OCI-LY1 (cell line): ENCODE data around the gene MRGPRE.

ENCODE experiments used
- H2AFZ ChIP-seq: fragments of 200-600 bp; sonication (generic), shearing (Covaris generic); 2 replicates; pipeline ENCODE4 v1.6.0; 2014; ENCODE audit warnings: antibody characterized with exemption, mild to moderate bottlenecking, low read length
- H3F3A ChIP-seq: fragments of 200-600 bp; sonication (generic), shearing (Covaris generic); 2 replicates; pipeline ENCODE4 v1.6.0; 2014; ENCODE audit warnings: mild to moderate bottlenecking, antibody characterized with exemption, low read length, moderate library complexity; ENCODE audit not compliant: insufficient read depth
- H3K27ac ChIP-seq: fragments of 200-600 bp; sonication (generic); 2 replicates; pipeline ENCODE4 v1.5.1; 2014; ENCODE audit warnings: low read length, mixed run types, mild to moderate bottlenecking, low read depth; ENCODE audit not compliant: poor library complexity, severe bottlenecking
- H3K27me3 ChIP-seq: fragments of 200-600 bp; sonication (generic); 2 replicates; pipeline ENCODE4 v1.6.0; 2014; ENCODE audit warnings: antibody characterized with exemption, mild to moderate bottlenecking, low read length, moderate library complexity; ENCODE audit not compliant: insufficient read depth
- H3K36me3 ChIP-seq: fragments of 200-600 bp; sonication (generic); 2 replicates; pipeline ENCODE4 v1.6.1; 2014; ENCODE audit warnings: mild to moderate bottlenecking, antibody characterized with exemption, low read length, moderate library complexity, mixed read lengths; ENCODE audit not compliant: insufficient read depth
- H3K4me1 ChIP-seq: fragments of 200-600 bp; sonication (generic); 2 replicates; pipeline ENCODE4 v1.5.1; 2014; ENCODE audit warnings: mild to moderate bottlenecking, low read length, moderate library complexity; ENCODE audit not compliant: insufficient read depth, severe bottlenecking
- H3K4me2 ChIP-seq: fragments of 200-600 bp; sonication (generic), shearing (Covaris generic); 2 replicates; pipeline ENCODE4 v1.6.1; 2014; ENCODE audit warnings: low read length
- H3K4me3 ChIP-seq: fragments of 200-600 bp; sonication (generic); 2 replicates; pipeline ENCODE4 v1.5.1; 2014; ENCODE audit warnings: low read length, low read depth, mild to moderate bottlenecking, mixed read lengths; ENCODE audit not compliant: poor library complexity, severe bottlenecking
- H3K79me2 ChIP-seq: fragments of 200-600 bp; shearing (Covaris generic); 2 replicates; pipeline ENCODE4 v1.6.1; 2016; ENCODE audit warnings: mixed run types, low read length, mixed read lengths; ENCODE audit not compliant: insufficient read depth
- H3K9ac ChIP-seq: fragments of 200-600 bp; sonication (generic), shearing (Covaris generic); 2 replicates; pipeline ENCODE4 v1.6.1; 2014; ENCODE audit warnings: mild to moderate bottlenecking, low read length, mixed read lengths
- H3K9me2 ChIP-seq: fragments of 200-600 bp; sonication (generic), shearing (Covaris generic); 2 replicates; pipeline ENCODE4 v1.6.1; 2014; ENCODE audit warnings: low read depth, mild to moderate bottlenecking, low read length, mixed read lengths
- H3K9me3 ChIP-seq: fragments of 200-600 bp; shearing (Covaris generic); 2 replicates; pipeline ENCODE4 v1.6.1; 2014; ENCODE audit warnings: low read length, mixed read lengths
- H4K20me1 ChIP-seq: fragments of 200-600 bp; sonication (generic), shearing (Covaris generic); 2 replicates; pipeline ENCODE4 v1.6.0; 2016; ENCODE audit warnings: mild to moderate bottlenecking, low read length; ENCODE audit not compliant: insufficient read depth
- CTCF ChIP-seq: fragments of 200-600 bp; sonication (generic), shearing (Covaris generic); IDR thresholded peaks from 2 replicates; pipeline ENCODE4 v1.5.1; 2017; ENCODE audit warnings: mild to moderate bottlenecking, antibody characterized with exemption, low read length, moderate library complexity, mixed read lengths
- EZH2 ChIP-seq: fragments of 200-600 bp; sonication (generic), shearing (Covaris generic); IDR thresholded peaks from 2 replicates; pipeline ENCODE4 v1.8.0; 2017; ENCODE audit warnings: borderline replicate concordance, mixed run types, mild to moderate bottlenecking, antibody characterized with exemption, low read length, moderate library complexity, mixed read lengths

The MRGPRE gene

DNA sequence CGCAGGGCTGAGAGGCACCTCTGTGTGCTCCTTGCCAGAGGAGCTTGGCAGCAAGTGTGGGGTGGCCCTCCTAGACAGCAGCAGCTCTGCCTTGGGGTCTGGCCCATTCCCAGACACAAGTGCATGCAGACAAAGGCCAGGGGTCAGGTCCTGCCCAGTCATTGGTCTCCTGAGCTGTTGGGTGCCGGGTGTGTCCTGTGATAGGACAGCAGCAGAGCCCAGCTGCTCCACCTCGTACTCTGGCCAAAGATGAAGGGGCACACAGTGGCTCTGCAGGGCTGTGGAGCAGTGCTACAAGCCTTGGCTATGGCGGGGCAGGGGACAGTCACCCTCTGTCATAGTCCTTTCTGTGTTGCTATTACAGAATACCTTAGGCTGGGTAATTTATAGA lies 49.8 kb downstream of the MRGPRE start:
- no peak overlapping the region for H3K4me3 ChIP-seq
- H3K27ac ChIP-seq: no peak overlapping the region
- H4K20me1 ChIP-seq: no peaks in the 10 kb centered on the region

DNA sequence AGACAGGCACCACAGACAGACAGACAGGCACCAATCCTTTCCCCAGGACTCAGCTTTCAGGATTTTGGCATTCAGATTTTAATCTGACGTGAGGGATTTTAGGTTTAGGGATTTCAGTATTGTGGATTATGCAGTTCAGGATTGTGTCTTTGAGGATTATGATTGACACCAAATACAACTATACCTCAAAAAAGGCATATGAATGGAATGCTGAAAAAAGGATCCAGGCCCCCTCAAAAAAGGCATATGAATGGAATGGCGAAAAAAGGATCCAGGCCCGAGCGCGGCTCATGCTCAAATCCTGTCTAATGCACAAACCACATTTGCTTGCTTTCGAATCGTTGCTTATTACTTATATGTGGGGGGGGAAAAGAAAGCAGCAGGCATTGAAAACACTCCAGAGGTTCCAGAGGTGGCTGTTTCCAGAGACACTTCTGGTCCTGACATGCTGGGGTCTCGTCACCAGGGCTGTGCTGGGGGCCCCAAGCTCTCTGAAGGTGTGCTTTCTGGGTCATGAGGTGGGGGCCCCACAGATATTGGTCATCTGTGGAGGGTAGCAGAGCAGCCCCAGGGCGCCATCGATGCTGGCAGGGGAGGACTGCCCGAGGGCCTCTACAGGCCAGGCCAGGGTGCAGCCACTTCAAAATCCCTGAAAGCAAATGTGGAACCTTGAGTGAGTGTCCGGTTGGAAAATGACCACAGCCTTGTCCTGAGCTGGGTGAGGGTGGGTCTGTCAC lies 50.3 kb downstream of the MRGPRE start:
- no peaks in the 10 kb centered on the region; the same call in 1 of the 2 replicates for H3K27me3 ChIP-seq
- H3K9me2 ChIP-seq: no peaks in the 10 kb centered on the region
- H3K9me3 ChIP-seq: peaks cover under 1% of the 10 kb centered on the region; the same call in 1 of the 2 replicates
- no peaks in the 10 kb centered on the region for H3K4me1 ChIP-seq
- no peaks in the 10 kb centered on the region for H3K79me2 ChIP-seq
- no peak overlapping the region for H3K27ac ChIP-seq
- H3K4me2 ChIP-seq: no peak overlapping the region
- no peak overlapping the region for H3K9ac ChIP-seq
- H3K36me3 ChIP-seq: no peaks in the 10 kb centered on the region
- no peak for TF ChIP-seq EZH2
- no peak for TF ChIP-seq CTCF
- no peak overlapping the region for H2AFZ ChIP-seq
- no peaks in the 10 kb centered on the region for H4K20me1 ChIP-seq
- H3F3A ChIP-seq: no peaks in the 10 kb centered on the region
- H3K4me3 ChIP-seq: no peak overlapping the region

More for the DNA sequence above, 49.8 kb downstream of the MRGPRE start:
- Histone ChIP-seq H3K4me2 (no peak overlapping the region), H3K27me3 (no peaks in the 10 kb centered on the region; the same call in 1 of the 2 replicates), H3K9me2 (no peaks in the 10 kb centered on the region), H2AFZ (no peak overlapping the region), H3K79me2 (no peaks in the 10 kb centered on the region), H3K4me1 (no peaks in the 10 kb centered on the region), H3K9ac (no peak overlapping the region), H3F3A (no peaks in the 10 kb centered on the region), H3K36me3 (no peaks in the 10 kb centered on the region), H3K9me3 (no peaks in the 10 kb centered on the region)
- no peak for TF ChIP-seq CTCF
- no peak for TF ChIP-seq EZH2

DNA sequence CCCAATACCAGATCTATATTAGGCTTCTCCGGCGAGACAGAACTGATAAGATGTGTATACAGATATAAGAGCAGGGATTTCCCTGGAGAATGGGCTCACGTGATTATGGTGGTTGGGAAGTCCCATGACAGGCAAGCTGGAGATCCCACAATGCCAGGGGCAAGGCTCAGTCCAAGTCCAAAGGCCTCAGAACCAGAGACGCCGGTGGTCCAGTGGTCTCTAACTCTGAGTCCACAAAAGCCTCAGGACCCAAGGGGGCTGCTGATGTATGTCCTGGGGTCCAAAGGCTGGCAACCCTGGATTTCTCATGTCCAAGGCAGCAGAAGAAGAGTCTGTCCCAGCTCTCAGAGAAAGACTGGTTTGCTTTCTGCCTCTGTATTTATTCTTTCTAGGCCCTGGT lies 51.3 kb downstream of the MRGPRE start:
- no peaks in the 10 kb centered on the region for H3K36me3 ChIP-seq
- H3K4me1 ChIP-seq: no peaks in the 10 kb centered on the region
- H3F3A ChIP-seq: no peaks in the 10 kb centered on the region
- no peak overlapping the region for H2AFZ ChIP-seq
- no peak overlapping the region for H3K4me3 ChIP-seq
- H3K9me3 ChIP-seq: peaks cover 8% of the 10 kb centered on the region; the same call in 1 of the 2 replicates
- H4K20me1 ChIP-seq: no peaks in the 10 kb centered on the region
- H3K79me2 ChIP-seq: no peaks in the 10 kb centered on the region
- H3K27me3 ChIP-seq: no peaks in the 10 kb centered on the region; the same call in 1 of the 2 replicates
- no peak overlapping the region for H3K4me2 ChIP-seq
- H3K9me2 ChIP-seq: no peaks in the 10 kb centered on the region
- TF ChIP-seq CTCF (no peak), EZH2 (no peak)
- H3K27ac ChIP-seq: no peak overlapping the region
- no peak overlapping the region for H3K9ac ChIP-seq
